NCI-H2029 (cell line): ENCODE results near the gene ALB.
"Not testable (repeated sequence)": the region's sequence is repeated elsewhere in the genome, so short reads cannot be mapped to it uniquely, and the experiment has no call there.

Experiments used
- DNase-seq: peaks from one replicate; lab custom pipeline; 2025; lab: John Stamatoyannopoulos, UW

Gene ALB

DNA sequence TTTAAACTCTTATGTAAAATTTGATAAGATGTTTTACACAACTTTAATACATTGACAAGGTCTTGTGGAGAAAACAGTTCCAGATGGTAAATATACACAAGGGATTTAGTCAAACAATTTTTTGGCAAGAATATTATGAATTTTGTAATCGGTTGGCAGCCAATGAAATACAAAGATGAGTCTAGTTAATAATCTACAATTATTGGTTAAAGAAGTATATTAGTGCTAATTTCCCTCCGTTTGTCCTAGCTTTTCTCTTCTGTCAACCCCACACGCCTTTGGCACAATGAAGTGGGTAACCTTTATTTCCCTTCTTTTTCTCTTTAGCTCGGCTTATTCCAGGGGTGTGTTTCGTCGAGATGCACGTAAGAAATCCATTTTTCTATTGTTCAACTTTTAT is at the start of gene ALB:
Gene ALB, plus strand, starts transcription at position 246 of the 400 bp plus-strand sequence. Its CDS starts 41 bp downstream, at position 287.
- no peak for DNase-seq

DNA sequence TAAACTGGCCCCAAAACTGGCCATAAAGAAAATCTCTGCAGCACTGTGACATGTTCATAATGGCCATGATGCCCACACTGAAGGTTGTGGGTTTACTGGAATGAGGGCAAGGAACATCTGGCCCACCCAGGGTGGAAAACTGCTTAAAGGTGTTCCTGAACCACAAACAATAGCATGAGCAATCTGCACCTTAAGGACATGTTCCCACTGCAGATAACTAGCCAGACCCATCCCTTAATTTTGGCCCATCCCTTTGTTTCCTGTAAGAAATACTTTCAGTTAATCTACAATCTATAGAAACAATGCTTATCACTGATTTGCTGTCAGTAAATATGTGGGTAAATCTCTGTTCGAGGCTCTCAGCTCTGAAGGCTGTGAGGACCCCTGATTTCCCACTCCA is 46.9 kb upstream of the ALB start:
- DNase-seq: not testable (repeated sequence)

DNA sequence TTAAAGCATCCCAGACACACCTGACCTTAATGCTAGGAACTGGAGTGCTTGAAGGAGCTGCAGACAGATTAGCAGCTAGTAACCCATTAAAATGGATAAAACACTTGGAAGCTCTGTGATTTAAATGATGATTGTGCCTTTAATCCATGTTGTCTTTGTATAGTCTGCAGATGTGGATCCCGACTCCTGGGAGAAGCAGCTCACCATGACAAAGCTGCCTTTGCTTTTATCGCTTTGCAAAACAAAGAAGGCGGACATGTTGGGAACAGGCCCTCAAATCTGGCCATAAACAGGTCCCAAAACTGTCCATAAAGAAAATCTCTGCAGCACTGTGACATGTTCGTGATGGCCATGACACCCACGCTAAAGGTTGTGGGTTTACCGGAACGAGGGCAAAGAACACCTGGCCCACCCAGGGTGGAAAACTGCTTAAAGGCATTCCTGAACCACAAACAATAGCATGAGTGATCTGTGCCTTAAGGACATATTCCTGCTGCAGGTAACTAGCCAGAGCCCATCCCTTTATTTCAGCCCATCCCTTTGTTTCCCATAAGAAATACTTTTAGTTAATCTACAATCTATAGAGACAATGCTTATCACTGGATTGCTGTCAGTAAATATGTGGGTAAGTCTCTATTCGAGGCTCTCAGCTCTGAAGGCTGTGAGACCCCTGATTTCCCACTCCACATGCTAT is 34.4 kb upstream of the ALB start:
- not testable (repeated sequence) for DNase-seq

DNA sequence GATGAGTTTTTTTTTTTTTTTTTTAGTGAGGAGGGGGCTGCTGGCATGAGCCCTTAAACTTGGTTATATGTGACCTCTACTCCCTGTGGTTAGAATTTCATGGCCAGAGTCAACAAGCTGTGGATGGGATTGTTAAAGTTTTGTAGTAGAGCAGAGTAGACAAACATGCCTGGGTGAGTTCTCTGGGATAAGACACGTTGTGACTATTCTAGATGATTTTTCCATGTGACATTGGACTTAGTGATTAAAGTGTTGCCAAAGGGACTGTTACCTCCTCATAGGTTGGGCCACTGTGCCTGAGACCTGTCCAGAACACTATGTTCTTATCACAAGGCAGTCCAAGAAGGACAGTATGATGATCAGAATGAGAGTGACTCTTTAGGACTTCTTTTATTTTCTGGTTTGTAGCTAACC is 28.8 kb upstream of the ALB start:
- DNase-seq: no peak

DNA sequence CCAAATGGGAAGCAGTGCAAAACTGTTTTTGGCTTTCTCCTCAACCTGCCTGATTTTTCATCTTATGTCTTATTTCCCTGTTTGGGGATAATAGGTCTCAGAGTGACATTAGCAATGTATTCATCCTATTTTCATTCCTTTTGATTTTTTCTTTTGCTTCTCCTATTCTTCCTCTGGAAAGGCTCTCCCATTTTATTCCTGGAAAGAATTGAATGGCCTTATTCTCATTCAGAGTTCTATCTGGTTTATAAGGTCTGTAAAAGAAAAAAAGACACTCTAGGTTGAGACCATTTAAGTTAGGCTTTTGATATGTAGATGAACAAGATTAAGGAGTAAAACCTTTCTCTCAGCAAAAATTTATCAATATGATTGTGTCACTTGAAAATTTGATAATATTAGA is 27.8 kb upstream of the ALB start:
- DNase-seq: no peak

DNA sequence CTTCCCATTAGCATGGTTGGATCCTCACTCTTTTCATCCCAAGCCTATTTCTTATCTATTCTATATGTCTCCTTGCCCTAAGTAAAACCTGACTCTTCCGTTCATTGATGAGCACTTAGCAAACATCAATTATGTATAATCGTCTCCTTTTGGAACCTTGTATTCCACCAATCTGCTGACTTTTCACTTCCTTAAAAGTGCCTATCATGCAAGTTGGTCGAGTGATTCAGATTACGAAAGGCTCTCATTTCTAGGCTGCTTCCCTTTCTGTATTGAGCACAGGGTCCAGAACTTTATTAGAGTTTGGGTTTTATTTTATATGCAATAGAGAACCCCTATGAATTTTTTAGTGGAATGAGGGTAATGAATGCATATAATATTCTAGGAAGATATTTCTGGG is 27.1 kb upstream of the ALB start:
- no peak for DNase-seq

DNA sequence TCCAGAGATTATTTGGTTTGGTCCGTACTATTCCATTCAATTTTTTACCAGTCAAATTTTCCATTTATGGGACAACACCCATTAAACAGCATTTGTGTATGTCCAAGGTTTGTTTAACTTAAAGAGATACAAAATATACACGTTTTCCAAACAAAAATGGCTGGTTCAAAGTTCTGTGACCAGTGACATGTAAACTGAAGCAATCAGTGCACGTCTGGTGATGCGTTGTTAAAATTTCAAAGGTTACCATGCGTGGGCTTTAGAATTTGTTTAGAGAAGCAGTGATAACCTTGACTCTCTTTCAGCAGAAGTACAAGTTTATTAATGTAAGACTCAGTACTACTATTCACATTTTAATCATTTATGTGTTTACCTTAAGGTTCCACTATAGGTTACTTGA is 25.2 kb upstream of the ALB start:
- no peak for DNase-seq

DNA sequence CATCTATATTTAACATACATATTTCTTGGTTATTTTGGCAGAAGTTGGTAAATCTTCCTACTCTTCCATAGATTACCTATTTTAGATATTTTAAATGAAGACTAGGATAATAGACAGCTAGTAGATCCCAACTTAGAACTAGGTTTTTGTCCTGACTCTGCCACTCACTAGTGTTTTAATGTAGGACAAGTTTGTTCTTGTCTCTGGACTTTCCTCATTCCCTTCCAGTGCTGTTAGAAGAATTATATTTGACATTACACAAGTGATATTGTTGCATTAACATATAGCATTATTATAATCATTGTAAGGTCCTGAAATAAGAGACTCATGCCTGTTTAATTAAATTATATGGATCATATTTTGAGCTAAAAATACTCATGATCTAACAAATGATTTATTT is 24.1 kb upstream of the ALB start:
- no peak for DNase-seq

DNA sequence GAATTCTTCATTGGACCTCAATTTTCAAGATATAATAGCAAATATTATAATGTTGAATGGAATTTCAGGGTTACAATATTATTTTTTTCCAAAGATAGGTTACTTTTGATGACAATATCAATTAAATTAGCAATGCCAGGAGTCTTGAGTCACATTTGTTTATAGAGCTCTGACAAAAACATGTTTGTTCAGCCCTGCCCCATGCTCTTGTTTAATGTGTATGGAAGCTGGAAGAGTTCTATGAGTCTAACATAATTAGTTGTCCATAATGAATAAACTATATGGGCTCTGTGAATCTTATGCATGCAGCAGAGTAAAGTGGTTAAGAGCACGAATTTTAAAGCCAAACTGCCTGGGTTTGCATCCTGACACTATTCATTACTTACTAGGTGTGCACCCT is 22.9 kb upstream of the ALB start:
- DNase-seq: no peak

DNA sequence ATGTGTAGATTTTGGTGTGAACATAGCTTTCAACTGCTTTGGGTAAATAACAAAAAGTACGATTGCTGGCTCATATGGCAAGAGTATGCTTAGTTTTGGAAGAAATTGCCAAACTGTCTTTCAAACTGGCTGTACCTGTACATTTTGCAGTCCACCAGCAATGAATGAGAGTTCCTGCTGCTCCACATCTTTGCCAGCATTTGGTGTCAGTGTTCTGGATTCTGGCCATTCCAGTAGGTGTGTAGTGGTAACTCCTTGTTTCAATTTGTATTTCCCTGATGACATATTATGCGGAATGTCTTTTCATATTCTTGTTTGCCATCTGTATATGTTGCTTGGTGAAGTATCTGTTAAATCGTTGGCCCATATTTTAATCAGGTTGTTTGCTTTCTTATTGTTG is 20.6 kb upstream of the ALB start:
- no peak for DNase-seq

DNA sequence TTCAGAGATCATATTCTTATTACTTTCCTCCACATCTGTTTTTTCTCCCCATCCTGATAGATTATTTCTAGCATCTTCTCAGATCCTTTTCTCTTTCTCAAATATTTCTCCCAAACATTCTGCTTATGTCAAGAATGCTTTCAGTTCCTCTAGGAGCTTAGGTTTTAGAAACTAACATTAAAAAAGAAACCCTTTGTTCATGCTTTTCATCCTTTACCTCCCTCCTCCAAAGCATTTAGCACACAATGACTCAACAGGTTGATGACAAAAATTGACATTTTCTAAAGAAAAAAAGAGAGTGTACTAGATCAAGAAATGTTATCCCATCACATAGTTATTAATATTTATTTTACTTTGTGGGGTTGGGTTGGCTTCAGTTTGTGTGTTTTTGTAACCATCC is 16.5 kb upstream of the ALB start:
- DNase-seq: no peak

DNA sequence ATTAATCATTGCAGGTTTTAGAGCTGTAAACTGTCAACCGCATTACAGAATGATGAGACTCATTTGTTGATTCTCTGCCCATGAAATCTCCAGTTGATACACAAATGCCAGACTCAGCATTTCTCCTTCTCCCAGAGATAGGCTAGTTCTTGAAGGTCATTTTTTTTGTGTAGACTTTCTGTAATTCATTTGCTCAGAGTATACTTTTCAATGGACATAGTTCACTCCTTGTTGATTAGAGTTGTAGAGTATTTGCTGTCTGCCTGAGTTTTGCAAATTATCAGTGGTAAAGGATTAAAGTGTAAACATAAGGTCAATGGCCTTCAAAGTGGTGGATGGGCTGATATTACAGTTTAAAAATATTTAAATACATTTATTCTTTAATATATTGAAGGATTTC is 15.2 kb upstream of the ALB start:
- DNase-seq: no peak

DNA sequence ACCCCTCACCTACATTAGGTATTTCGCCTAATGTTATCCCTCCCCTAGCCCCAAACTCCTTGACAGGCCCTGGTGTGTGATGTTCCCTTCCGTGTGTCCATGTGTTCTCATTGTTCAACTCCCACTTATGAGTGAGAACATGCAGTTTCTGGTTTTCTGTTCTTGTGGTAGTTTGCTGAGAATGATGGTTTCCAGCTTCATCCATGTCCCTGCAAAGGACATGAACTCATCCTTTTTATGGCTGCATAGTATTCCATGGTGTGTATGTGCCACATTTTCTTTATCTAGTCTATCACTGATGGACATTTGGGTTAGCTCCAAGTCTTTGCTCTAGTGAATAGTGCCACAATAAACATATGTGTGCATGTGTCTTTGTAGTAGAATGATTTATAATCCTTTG is 14.4 kb upstream of the ALB start:
- DNase-seq: not testable (repeated sequence)

DNA sequence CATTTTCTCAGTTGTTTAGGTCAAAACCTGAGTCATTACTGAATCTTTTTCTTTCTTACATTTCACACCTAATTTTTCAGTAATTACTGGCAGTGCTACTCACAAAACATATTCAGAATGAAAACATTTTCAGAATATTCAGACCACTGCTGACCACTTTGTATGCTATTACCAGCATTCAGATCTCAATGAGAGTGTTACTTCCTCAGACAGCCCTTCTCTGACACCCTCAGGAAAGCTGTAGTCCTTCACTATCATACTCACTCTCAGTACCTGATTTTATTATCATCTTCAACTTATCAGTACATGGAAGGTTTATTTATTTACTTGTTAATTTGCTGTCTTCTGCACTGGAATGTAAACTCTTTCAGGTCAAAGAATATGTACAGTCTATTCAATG is 12.3 kb upstream of the ALB start:
- no peak for DNase-seq

DNA sequence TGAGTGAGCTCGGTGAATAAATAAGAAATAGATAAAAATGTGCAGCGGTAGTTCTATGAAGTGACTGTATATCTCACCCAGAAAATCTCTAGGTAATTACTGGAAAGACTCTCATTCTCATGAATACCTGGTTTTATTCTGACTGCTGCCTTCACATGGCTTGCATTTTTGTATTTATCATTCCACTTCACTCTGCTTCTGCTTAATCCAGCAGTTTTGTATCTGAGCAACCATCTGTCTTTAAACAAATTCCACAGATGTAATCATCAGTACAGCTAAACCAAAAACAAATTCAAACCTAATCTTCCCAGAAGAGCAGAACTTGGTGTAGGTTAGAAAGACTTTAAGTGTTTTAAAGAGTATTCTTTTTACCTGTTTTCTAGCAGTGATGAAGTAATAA is 11.2 kb upstream of the ALB start:
- DNase-seq: no peak

DNA sequence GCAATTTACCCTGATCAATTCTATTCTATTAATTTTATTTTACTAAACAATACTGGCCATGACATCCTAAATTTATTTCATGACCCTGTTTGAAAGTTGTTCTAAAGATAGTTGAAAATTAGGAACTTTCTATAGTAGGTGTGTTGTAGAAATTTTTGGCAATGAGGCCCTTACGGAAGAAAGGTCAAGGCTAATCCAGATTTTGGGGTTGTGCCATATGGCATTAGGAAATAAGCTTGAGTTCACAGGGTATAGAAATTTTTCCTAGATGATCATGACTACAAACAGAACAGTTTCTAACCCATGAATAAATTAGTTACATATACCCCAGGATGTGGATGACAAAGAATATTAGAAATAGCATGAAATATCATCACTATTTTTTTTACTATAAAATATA is 7.8 kb upstream of the ALB start:
- no peak for DNase-seq

DNA sequence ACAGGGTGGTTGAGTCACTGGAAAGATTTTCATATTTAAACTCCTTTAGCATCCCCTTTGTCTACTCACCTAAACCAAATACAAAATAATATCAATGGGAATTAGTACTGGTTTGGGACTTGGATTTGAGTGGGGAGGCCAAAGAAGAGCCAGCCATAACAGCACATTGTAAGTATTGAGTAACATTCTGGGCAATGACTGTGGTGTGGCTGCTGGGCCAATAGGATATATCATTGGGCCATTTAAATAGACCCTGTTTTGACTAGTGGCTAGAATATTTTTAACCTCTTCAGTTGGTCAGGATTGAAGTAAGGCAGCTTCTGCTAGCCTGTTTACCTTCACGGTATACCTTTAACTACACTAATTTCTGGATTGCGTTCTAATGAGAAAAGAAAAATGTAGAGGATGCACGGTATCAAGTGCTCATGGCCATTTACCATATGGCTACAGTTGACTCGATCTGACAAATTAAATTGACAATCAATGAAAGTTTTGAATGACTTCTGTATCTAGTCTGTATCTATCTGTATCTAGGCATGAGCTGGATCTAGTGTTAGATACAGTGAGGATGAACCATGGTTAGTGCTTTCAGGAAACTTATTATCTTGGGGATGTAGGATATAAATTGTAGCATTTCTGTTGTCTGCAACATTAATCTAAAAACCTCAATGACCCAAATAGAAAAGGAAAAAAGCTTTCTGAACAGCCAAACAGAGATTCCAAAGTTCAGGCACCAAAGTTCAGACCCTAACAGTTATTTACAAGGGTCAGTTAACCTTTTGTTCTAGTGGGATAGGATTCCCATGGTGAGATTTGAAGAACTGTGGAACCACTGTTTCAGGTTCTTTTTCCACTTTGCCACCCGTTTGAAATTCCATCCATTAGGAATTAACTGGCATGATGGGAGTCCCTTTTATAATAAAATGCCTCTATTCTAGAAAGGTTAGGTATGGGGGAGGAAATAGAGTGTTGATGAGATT is 6.8 kb upstream of the ALB start:
- DNase-seq: no peak

DNA sequence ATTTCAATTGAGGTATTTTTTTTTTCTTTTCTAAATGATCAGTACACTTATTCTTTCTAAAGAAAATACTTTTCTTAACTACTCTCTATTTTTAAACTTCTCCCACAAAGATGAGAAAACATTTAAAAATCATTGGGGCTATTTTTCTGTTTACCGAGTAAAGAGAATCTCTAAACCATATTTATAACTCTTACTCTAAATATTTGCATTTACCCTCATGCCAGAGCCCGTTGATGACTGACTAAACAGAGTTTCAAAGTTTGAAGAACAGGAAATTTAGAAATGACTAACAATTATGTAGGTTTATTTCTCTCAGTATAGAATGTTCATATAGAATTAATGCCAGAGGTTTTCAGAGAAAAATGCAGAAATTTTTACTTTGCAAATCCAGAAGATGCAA is 2.7 kb upstream of the ALB start:
- DNase-seq: no peak

DNA sequence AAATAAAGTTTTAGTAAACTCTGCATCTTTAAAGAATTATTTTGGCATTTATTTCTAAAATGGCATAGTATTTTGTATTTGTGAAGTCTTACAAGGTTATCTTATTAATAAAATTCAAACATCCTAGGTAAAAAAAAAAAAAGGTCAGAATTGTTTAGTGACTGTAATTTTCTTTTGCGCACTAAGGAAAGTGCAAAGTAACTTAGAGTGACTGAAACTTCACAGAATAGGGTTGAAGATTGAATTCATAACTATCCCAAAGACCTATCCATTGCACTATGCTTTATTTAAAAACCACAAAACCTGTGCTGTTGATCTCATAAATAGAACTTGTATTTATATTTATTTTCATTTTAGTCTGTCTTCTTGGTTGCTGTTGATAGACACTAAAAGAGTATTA is 370 bp downstream of the ALB start:
- no peak for DNase-seq

DNA sequence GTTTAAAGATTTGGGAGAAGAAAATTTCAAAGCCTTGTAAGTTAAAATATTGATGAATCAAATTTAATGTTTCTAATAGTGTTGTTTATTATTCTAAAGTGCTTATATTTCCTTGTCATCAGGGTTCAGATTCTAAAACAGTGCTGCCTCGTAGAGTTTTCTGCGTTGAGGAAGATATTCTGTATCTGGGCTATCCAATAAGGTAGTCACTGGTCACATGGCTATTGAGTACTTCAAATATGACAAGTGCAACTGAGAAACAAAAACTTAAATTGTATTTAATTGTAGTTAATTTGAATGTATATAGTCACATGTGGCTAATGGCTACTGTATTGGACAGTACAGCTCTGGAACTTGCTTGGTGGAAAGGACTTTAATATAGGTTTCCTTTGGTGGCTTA is 1.1 kb downstream of the ALB start:
- no peak for DNase-seq

DNA sequence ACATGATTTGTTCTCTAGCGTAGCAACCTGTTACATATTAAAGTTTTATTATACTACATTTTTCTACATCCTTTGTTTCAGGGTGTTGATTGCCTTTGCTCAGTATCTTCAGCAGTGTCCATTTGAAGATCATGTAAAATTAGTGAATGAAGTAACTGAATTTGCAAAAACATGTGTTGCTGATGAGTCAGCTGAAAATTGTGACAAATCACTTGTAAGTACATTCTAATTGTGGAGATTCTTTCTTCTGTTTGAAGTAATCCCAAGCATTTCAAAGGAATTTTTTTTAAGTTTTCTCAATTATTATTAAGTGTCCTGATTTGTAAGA is 2.4 kb downstream of the ALB start:
- no peak for DNase-seq

DNA sequence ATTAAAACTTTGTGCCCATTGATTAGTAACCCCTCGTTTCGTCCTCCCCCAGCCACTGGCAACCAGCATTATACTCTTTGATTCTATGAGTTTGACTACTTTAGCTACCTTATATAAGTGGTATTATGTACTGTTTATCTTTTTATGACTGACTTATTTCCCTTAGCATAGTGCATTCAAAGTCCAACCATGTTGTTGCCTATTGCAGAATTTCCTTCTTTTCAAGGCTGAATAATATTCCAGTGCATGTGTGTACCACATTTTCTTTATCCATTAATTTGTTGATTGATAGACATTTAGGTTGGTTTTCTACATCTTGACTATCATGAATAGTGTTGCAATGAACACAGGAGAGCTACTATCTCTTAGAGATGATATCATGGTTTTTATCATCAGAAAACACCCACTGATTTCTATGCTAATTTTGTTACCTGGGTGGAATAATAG is 3.2 kb downstream of the ALB start:
- no peak for DNase-seq

DNA sequence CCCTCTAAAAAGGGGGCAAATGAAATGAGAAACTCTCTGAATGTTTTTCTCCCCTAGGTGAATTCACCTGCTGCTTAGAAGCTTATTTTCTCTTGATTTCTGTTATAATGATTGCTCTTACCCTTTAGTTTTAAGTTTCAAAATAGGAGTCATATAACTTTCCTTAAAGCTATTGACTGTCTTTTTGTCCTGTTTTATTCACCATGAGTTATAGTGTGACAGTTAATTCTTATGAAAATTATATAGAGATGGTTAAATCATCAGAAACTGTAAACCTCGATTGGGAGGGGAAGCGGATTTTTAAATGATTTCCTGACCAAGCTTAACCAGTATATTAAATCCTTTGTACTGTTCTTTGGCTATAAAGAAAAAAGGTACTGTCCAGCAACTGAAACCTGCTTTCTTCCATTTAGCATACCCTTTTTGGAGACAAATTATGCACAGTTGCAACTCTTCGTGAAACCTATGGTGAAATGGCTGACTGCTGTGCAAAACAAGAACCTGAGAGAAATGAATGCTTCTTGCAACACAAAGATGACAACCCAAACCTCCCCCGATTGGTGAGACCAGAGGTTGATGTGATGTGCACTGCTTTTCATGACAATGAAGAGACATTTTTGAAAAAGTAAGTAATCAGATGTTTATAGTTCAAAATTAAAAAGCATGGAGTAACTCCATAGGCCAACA is 4.2 kb downstream of the ALB start:
- DNase-seq: no peak
